Fibroblast of lung (primary cell): ENCODE measurements around the gene KLHL8. TPM values are rescaled to one million over a fixed set of nuclear protein-coding genes. Genes with fewer than 3 reads are reported as not detected.
A peak's percentile ranks its signal among the peaks of the same experiment; 100 is the strongest.

Experiments
- DNase-seq, 2 donors: peaks; one replicate each; pipeline versions ENCODE4 v3.0.0 to v3.0.0-alpha.2; 2010; ENCODE audit warnings: low read depth in 2 of 2
- H2AFZ ChIP-seq: 2 replicates; pipeline ENCODE4 v1.5.1; 2012; ENCODE audit warnings: low read length, control low read depth, inconsistent platforms
- H3K27ac ChIP-seq: 2 replicates; pipeline ENCODE4 v1.5.1; 2011; ENCODE audit warnings: low read length, control low read depth; ENCODE audit not compliant: insufficient read depth
- H3K27me3 ChIP-seq: 2 replicates; pipeline ENCODE4 v1.5.1; 2011; ENCODE audit warnings: mild to moderate bottlenecking, low read length; ENCODE audit not compliant: control insufficient read depth, insufficient read depth
- H3K36me3 ChIP-seq: 2 replicates; pipeline ENCODE4 v1.5.1; 2011; ENCODE audit warnings: low read length; ENCODE audit not compliant: control insufficient read depth, insufficient read depth
- H3K4me1 ChIP-seq: 2 replicates; pipeline ENCODE4 v1.5.1; 2011; ENCODE audit warnings: low read length; ENCODE audit not compliant: control insufficient read depth, insufficient read depth; ENCODE audit errors: extremely low read depth
- H3K4me2 ChIP-seq: 2 replicates; pipeline ENCODE4 v1.5.1; 2011; ENCODE audit warnings: low read length, control low read depth; ENCODE audit not compliant: insufficient read depth; ENCODE audit errors: extremely low read depth
- H3K4me3 ChIP-seq, 4 experiments: fragments of 200-600 bp in 1 of 4; sonication (generic) in 1 of 4; replicated peaks in 1 of 4; 2 replicates each; pipeline ENCODE4 v1.5.1; 2011 to 2016; ENCODE audit warnings: low read length in 4 of 4, low read depth in 3 of 4, mild to moderate bottlenecking in 3 of 4, control low read depth in 2 of 4, inconsistent platforms in 1 of 4, mixed read lengths in 1 of 4; ENCODE audit not compliant: insufficient read depth in 1 of 4; ENCODE audit errors: control extremely low read depth in 1 of 4
- H3K79me2 ChIP-seq: 2 replicates; pipeline ENCODE4 v1.5.1; 2012; ENCODE audit warnings: mild to moderate bottlenecking, low read length, inconsistent platforms; ENCODE audit not compliant: control insufficient read depth, insufficient read depth
- H3K9ac ChIP-seq: 2 replicates; pipeline ENCODE4 v1.5.1; 2011; ENCODE audit warnings: mild to moderate bottlenecking, low read length, control low read depth; ENCODE audit not compliant: insufficient read depth
- H3K9me3 ChIP-seq: 2 replicates; pipeline ENCODE4 v1.5.1; 2012; ENCODE audit warnings: low read depth, low read length; ENCODE audit not compliant: control insufficient read depth, insufficient read depth
- H4K20me1 ChIP-seq: 2 replicates; pipeline ENCODE4 v1.5.1; 2011; ENCODE audit warnings: low read length; ENCODE audit not compliant: control insufficient read depth, insufficient read depth; ENCODE audit errors: extremely low read depth
- CTCF ChIP-seq, 2 donors: IDR thresholded peaks in 1 of 2; conservative IDR thresholded peaks in 1 of 2; 1 replicate in 1 of 2; 2 replicates in 1 of 2; pipeline ENCODE4 v1.5.1; 2011 to 2012; ENCODE audit warnings: low read length in 2 of 2, control low read depth in 1 of 2, inconsistent platforms in 1 of 2, low read depth in 1 of 2, mild to moderate bottlenecking in 1 of 2
- EZH2 ChIP-seq: IDR thresholded peaks from 2 replicates; pipeline ENCODE4 v1.5.1; 2012; ENCODE audit warnings: low read length, control low read depth, mild to moderate bottlenecking; ENCODE audit errors: missing control alignments
- polyA plus RNA-seq, 2 donors: library from polyadenylated mRNA; depleted of rRNA in 1 of 2; stranded (reverse) in 1 of 2; unstranded in 1 of 2; fragments of >200 nt; gene quantifications; 2 replicates each; pipeline ENCODE4 v1.2.1, GENCODE V29; 2011 to 2012; ENCODE audit warnings: missing spikeins in 1 of 2
- total RNA-seq: library from RNA; depleted of rRNA; stranded (reverse); fragments of >200 nt; gene quantifications from 2 replicates; pipeline ENCODE4 v1.2.1, GENCODE V29; 2014

Gene KLHL8
- total and polyA plus RNA-seq, 2 donors (not counting 1 experiment from before 2014, with no cell fraction given) = 8.8 to 15.7 TPM

- Histone ChIP-seq H2AFZ (no peak overlapping the region), H3K9ac (no peak overlapping the region), H3K79me2 (no peaks in the 10 kb centered on the region), H3K4me2 (no peak overlapping the region), H3K4me3 (no peak overlapping the region), H3K9me3 (no peaks in the 10 kb centered on the region), H3K27ac (no peak overlapping the region), H3K4me1 (no peaks in the 10 kb centered on the region), H3K36me3 (peaks cover 5% of the 10 kb centered on the region), H4K20me1 (no peaks in the 10 kb centered on the region), H3K27me3 (no peaks in the 10 kb centered on the region)
- TF ChIP-seq EZH2 (no peak), CTCF (conservative IDR thresholded peaks at IDR 0.05 in 1 of 2, IDR thresholded peaks at IDR 0.05 in 1 of 2; ENCODE audit: low read depth in 1 of 2, low read length in 2 of 2) (no peak)
- no peak for DNase-seq
Measured at GRCh38 chr4:87129681-87130080, 90.7 kb downstream of the KLHL8 start.

DNA sequence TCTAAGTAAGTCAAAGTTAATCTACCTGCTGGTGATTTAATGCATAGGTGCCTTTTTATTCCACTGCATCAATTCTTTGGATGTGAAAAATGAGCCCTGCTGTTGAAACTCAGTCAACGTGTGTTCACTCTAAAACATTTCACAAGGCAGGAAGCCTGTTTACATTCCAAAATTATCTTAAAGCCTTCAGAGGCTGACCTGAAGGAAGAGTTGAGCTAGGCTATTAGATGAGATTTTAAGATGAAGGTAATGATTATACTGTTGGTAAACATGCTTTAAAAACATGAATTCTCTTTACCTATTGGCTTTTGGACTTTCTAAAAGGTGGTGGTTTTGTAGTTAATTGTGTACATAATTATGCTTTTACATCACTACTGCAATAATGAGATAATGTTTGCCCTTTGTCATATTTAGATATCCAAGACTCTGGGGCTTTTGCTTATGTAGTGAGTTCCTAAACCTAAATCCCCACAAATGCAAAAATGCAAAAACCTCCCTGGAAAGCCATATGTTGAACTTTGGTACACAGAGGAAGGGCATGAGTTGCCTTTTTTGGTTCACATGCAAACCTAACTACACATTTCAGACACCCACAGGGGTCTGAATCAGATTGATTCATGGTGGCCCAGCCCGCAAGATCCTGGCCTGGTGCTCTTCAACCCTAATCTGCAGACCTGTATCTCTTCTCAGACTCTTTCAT, 92.3 kb downstream of the KLHL8 start:
- no peaks in the 10 kb centered on the region for H3K9me3 ChIP-seq
- H2AFZ ChIP-seq = no peak overlapping the region
- peaks cover 4% of the 10 kb centered on the region for H3K36me3 ChIP-seq
- no peaks in the 10 kb centered on the region for H3K79me2 ChIP-seq
- H3K4me2 ChIP-seq = no peak overlapping the region
- no peak overlapping the region for H3K9ac ChIP-seq
- H3K4me3 ChIP-seq = no peak overlapping the region
- peak in 1 of 2 donors; percentile 22 for DNase-seq
- H3K27ac ChIP-seq = no peak overlapping the region
- no peaks in the 10 kb centered on the region for H3K4me1 ChIP-seq
- no peaks in the 10 kb centered on the region for H3K27me3 ChIP-seq
- TF ChIP-seq EZH2 = no peak
- no peak for TF ChIP-seq CTCF (conservative IDR thresholded peaks at IDR 0.05 in 1 of 2, IDR thresholded peaks at IDR 0.05 in 1 of 2; ENCODE audit: low read depth in 1 of 2, low read length in 2 of 2)
- H4K20me1 ChIP-seq = no peaks in the 10 kb centered on the region

GRCh38 chr4:87126056-87126455, 94.4 kb downstream of the KLHL8 start:
- H3K9me3 ChIP-seq = no peaks in the 10 kb centered on the region
- no peaks in the 10 kb centered on the region for H3K79me2 ChIP-seq
- no peak overlapping the region for H3K4me2 ChIP-seq
- peaks cover 4% of the 10 kb centered on the region for H3K36me3 ChIP-seq
- H3K27ac ChIP-seq = no peak overlapping the region
- H3K4me1 ChIP-seq = peaks cover 2% of the 10 kb centered on the region
- no peak overlapping the region for H3K9ac ChIP-seq
- no peak for DNase-seq
- no peaks in the 10 kb centered on the region for H4K20me1 ChIP-seq
- no peaks in the 10 kb centered on the region for H3K27me3 ChIP-seq
- H2AFZ ChIP-seq = no peak overlapping the region
- no peak overlapping the region for H3K4me3 ChIP-seq
- no peak for TF ChIP-seq EZH2
- no peak for TF ChIP-seq CTCF (conservative IDR thresholded peaks at IDR 0.05 in 1 of 2, IDR thresholded peaks at IDR 0.05 in 1 of 2; ENCODE audit: low read depth in 1 of 2, low read length in 2 of 2)
